A673 (cell line): ENCODE measurements around the gene HMCN2.

Experiments
- CTCF ChIP-seq: fragments of 300-800, 200-600 bp; sonication (generic); conservative IDR thresholded peaks from 2 replicates; pipeline ENCODE4 v1.5.1; 2017; ENCODE audit warnings: low read depth, mild to moderate bottlenecking, antibody characterized with exemption, low read length, moderate library complexity, mixed read lengths
- EZH2 ChIP-seq: fragments of 200-600 bp; sonication (generic); IDR thresholded peaks from 2 replicates; pipeline ENCODE4 v1.6.1; 2017; ENCODE audit warnings: borderline replicate concordance, low read depth, mild to moderate bottlenecking, mixed read lengths, antibody characterized with exemption, low read length; ENCODE audit not compliant: poor library complexity, severe bottlenecking

DNA sequence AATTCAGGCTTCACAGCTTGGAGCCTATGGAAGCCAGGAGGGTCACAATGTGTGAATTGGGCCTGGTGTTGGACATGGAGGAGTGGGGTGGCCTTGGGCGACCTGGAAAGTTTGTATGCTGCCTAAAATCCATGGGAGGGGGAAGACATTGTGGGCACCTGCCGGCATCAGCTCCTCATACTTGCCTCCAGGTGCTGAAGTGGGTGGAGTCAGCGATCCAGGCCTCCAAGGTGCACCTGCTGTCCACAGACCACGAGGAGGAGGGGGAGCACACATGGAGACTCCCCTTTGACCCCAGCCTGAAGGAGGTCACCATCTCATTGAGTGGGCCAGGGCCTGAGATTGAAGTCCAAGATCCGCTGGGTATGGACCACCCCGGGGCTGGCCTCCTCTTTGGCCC lies 29.1 kb downstream of the HMCN2 start:
- no peak for TF ChIP-seq CTCF
- no peak for TF ChIP-seq EZH2
